ENCODE results near the gene PARVB. TPM values are rescaled to one million over a fixed set of nuclear protein-coding genes. Genes with fewer than 3 reads are reported as not detected.

PARVB gene
- total RNA-seq, 2 donors from 2014 or later: 21.6 to 73.7 TPM

DNA sequence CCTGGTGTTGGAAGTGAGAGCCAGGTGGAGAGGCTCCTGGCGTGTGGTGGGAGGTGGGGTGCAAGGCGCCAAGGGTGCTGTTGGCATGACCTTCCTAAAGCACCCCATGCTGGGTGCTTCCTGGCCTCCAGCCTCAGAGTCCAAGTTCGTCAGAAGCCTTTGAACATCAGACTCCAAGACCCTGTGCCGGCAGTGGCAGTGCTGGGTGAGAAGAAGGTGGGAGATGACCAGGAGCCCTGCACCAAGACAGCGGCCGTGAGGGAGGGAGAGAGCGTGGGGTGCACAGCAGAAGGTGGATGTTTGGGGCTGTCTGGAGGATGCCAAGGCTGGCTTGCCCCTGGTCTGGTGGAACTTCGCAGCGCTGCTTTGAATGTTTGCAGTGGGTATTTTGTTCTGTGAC is 29.7 kb upstream of the PARVB start:
- DNase-seq (ENCODE audit: low spot score in 2 of 2): no peak
- Mint-ChIP-seq H3K36me3 (peaks cover 33% of the 10 kb centered on the region in 2 donors), H3K9me3 (no peaks in the 10 kb centered on the region), H3K27ac (peak overlapping the region; percentile 2 to 34)
- ATAC-seq: no peak

DNA sequence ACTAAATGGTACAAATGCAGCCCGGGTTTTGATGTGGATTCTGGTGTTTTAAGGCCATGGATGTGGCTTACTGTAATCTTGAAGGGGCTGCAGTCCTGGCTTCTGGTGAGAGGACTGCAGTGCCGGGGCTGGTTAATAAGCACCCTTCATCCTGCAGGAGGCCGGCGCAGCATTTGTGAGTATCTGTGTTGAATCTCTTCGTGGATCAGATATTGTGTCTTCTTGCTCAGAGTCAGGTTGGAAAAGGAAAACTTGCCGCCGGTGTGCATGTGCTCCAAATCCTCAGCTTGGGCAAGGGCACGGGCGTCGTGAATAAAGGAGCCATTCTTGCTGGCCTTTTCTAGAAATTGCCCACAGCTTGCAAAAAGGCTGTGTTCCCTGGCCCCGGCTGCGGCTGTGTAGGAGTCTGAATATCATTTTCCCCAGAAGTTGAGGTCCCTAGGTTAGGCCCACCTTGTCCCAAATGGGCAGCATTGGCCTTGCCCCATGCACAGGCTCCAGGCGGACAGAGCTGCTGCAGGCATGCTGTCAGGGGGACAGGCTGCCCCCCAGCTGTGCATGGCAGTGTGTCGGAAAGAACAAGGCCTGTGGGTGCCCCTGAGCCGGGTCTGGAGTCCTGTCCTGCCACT is 28.9 kb upstream of the PARVB start:
- Mint-ChIP-seq H3K9me3 (no peaks in the 10 kb centered on the region), H3K27ac (peak overlapping the region; percentile 67 to 95), H3K36me3 (peaks cover 33 to 34% of the 10 kb centered on the region in 2 donors)
- ATAC-seq (no peak), DNase-seq (ENCODE audit: low spot score in 2 of 2) (no peak)

DNA sequence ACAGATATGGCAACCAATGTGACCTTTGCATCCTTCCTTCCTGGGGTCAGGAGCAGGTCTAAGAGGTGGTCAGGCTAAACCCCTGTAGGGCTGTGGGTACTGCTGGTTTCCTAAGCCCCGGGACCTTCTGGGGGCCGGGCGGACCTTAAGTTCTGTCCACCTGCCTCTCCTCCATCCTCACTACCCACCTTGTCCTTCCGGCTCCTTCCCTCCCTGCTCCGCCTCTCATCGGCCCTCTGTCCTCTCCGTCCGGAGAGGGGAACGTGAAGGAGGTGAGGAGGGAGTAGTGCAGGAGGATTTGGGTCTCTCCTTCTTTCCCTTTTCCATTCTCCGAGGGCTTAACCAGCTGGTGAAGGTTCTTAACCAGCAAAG is 28.3 kb upstream of the PARVB start:
- Mint-ChIP-seq H3K9me3 (no peaks in the 10 kb centered on the region), H3K27ac (peak overlapping the region; percentile 95 to 97), H3K36me3 (peaks cover 33 to 34% of the 10 kb centered on the region in 2 donors)
- DNase-seq (ENCODE audit: low spot score in 2 of 2): no peak
- peak; percentile 54 to 74 for ATAC-seq

- Mint-ChIP-seq H3K9me3 (no peaks in the 10 kb centered on the region), H3K27ac (peak overlapping the region; percentile 95 to 97), H3K36me3 (peaks cover 33 to 34% of the 10 kb centered on the region in 2 donors)
- ATAC-seq (peak; percentile 80 to 88), DNase-seq (ENCODE audit: low spot score in 2 of 2) (peak; percentile 64 to 76)
Measured at GRCh38 chr22:43996170-43996980, 27.7 kb upstream of the PARVB start.

DNA sequence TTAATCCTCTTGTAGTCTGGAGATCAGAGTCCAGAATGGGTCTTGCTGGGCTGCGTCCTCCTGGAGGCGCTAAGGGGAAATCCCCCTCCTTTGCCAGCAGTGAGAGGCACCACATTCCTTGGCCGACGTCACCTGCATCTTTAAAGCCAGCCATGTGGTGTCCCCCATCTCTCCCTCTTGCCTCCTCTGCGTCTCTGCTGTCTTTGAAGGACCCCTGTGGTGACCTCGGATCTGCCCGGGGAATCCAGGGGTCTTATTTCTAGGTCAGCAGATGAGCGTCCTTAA is 27.2 kb upstream of the PARVB start:
- Mint-ChIP-seq H3K36me3 (peaks cover 33 to 34% of the 10 kb centered on the region in 2 donors), H3K9me3 (no peaks in the 10 kb centered on the region), H3K27ac (peak overlapping the region; percentile 60 to 95)
- ATAC-seq (no peak), DNase-seq (ENCODE audit: low spot score in 2 of 2) (no peak)

- Mint-ChIP-seq H3K9me3 (no peaks in the 10 kb centered on the region), H3K27ac (peak overlapping the region in 1 of 2 donors; percentile 60), H3K36me3 (peaks cover 26 to 31% of the 10 kb centered on the region in 2 donors)
- no peak for DNase-seq (ENCODE audit: low spot score in 2 of 2)
- ATAC-seq: no peak
Measured at GRCh38 chr22:43998679-43999264, 25.3 kb upstream of the PARVB start.

DNA sequence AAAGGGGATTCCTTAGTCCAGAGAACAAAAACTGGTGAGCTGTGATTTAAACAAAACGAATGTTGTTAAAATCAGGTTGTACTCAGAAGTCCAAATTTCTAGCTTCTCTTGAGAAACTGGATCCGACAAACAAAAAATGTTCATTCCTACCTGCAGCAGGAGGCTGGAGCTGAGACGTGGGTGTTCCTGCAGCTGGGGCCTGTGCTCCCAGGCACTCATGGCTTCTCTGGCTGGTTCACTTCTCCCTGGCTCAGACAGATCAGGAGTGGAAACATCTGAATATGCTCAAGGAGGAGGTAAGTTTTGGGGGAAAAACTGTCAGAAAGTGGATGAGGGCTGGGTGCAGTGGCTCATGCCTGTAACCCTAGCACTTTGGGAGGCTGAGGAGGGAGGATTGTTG is 24.7 kb upstream of the PARVB start:
- no peaks in the 10 kb centered on the region for H3K9me3 Mint-ChIP-seq
- DNase-seq (ENCODE audit: low spot score in 2 of 2) (no peak), ATAC-seq (no peak)
- peaks cover 25 to 31% of the 10 kb centered on the region in 2 donors for H3K36me3 Mint-ChIP-seq
- no peak overlapping the region for H3K27ac Mint-ChIP-seq

DNA sequence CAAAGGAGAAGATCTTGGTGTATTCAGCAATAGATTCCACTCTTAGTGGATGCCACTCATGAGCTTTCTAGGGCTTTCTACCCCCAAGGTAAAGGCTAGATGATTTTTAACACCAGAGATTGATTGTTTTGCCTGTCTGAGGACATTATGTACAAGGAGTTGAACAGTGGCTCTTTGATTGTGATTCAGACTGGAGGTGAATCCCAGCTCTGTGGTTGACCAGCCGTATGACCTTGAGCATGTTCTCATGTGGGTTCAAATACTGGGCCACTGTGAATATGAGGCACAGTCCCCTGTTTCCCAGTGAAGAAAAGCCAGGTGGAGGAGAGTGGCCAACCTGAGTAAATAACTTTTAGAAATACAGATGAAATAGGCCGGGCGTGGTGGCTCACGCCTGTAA is 24.0 kb upstream of the PARVB start:
- ATAC-seq: no peak
- DNase-seq (ENCODE audit: low spot score in 2 of 2): no peak
- H3K9me3 Mint-ChIP-seq: no peaks in the 10 kb centered on the region
- no peak overlapping the region for H3K27ac Mint-ChIP-seq
- peaks cover 20 to 26% of the 10 kb centered on the region in 2 donors for H3K36me3 Mint-ChIP-seq

GRCh38 chr22:44001521-44001920 is 22.6 kb upstream of the PARVB start:
- H3K36me3 Mint-ChIP-seq: peaks cover 14 to 18% of the 10 kb centered on the region in 2 donors
- DNase-seq (ENCODE audit: low spot score in 2 of 2) (no peak), ATAC-seq (no peak)
- no peak overlapping the region for H3K27ac Mint-ChIP-seq
- H3K9me3 Mint-ChIP-seq: no peaks in the 10 kb centered on the region

- Mint-ChIP-seq H3K9me3 (no peaks in the 10 kb centered on the region), H3K36me3 (peaks cover 9 to 15% of the 10 kb centered on the region in 2 donors), H3K27ac (no peak overlapping the region)
- ATAC-seq (no peak), DNase-seq (ENCODE audit: low spot score in 2 of 2) (no peak)
Measured at GRCh38 chr22:44002324-44002723, 21.8 kb upstream of the PARVB start.

DNA sequence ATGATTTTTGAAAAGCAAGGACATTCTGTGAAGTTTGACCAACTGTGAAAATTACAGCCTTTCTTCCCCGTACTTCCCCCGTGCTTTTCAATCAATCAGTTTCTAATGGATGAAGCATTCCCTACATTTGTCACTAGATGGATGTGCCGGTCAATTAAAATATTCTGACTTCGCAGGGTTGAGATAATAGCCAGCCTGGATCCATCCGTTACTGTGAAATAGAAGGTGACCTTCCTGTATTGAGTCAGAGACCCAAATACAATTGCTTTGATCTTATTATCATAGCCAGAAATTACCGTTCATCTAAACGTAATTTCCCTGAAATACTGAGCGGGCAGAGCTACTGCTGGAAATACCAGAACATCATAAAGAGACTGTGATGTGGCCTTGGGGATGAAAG is 21.1 kb upstream of the PARVB start:
- Mint-ChIP-seq H3K9me3 (no peaks in the 10 kb centered on the region), H3K36me3 (peaks cover 7 to 15% of the 10 kb centered on the region in 2 donors), H3K27ac (no peak overlapping the region)
- DNase-seq (ENCODE audit: low spot score in 2 of 2) (no peak), ATAC-seq (no peak)

GRCh38 chr22:44003405-44004103 is 20.5 kb upstream of the PARVB start:
- H3K36me3 Mint-ChIP-seq: peaks cover 7 to 9% of the 10 kb centered on the region in 2 donors
- H3K27ac Mint-ChIP-seq: no peak overlapping the region
- DNase-seq (ENCODE audit: low spot score in 2 of 2) (no peak), ATAC-seq (no peak)
- no peaks in the 10 kb centered on the region for H3K9me3 Mint-ChIP-seq

- no peaks in the 10 kb centered on the region for H3K9me3 Mint-ChIP-seq
- peaks cover 2 to 4% of the 10 kb centered on the region in 2 donors for H3K36me3 Mint-ChIP-seq
- no peak overlapping the region for H3K27ac Mint-ChIP-seq
- ATAC-seq (no peak), DNase-seq (ENCODE audit: low spot score in 2 of 2) (no peak)
Measured at GRCh38 chr22:44004104-44004460, 20.0 kb upstream of the PARVB start.

DNA sequence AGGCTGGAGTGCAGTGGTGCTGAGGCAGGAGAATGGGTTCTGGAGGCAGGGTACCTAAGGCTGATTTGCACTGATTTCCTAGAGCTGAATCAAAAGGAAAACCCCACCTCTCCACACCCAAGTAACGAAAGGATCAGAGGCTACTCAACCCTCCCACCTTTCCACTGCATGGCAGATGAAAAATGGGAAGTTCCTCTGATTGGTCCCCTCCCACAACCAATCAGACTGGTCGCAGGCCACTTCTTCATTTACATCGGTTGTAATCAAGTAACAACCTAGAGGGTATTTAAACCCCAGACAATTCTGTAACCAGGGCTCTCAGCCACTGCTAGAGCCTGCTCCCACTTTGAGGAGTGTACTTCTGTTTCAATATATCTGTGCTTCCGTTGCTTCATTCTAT is 18.6 kb upstream of the PARVB start:
- Mint-ChIP-seq H3K9me3 (no peaks in the 10 kb centered on the region), H3K36me3 (no peaks in the 10 kb centered on the region), H3K27ac (no peak overlapping the region)
- ATAC-seq (no peak), DNase-seq (ENCODE audit: low spot score in 2 of 2) (no peak)

GRCh38 chr22:44012162-44012561 is 11.9 kb upstream of the PARVB start:
- ATAC-seq (no peak), DNase-seq (ENCODE audit: low spot score in 2 of 2) (no peak)
- H3K27ac Mint-ChIP-seq: no peak overlapping the region
- H3K9me3 Mint-ChIP-seq: no peaks in the 10 kb centered on the region
- no peaks in the 10 kb centered on the region for H3K36me3 Mint-ChIP-seq

- no peaks in the 10 kb centered on the region for H3K36me3 Mint-ChIP-seq
- no peaks in the 10 kb centered on the region for H3K9me3 Mint-ChIP-seq
- ATAC-seq (no peak), DNase-seq (ENCODE audit: low spot score in 2 of 2) (no peak)
- no peak overlapping the region for H3K27ac Mint-ChIP-seq
Measured at GRCh38 chr22:44012591-44012990, 11.5 kb upstream of the PARVB start.

- no peaks in the 10 kb centered on the region for H3K9me3 Mint-ChIP-seq
- H3K27ac Mint-ChIP-seq: no peak overlapping the region
- no peaks in the 10 kb centered on the region for H3K36me3 Mint-ChIP-seq
Measured at GRCh38 chr22:44014241-44014640, 9.9 kb upstream of the PARVB start.

More at GRCh38 chr22:44014241-44014640, 9.9 kb upstream of the PARVB start:
- ATAC-seq (no peak), DNase-seq (ENCODE audit: low spot score in 2 of 2) (no peak)

Data from activated naive CD4-positive, alpha-beta T cell treated with anti-CD3 and anti-CD28 coated beads, Interleukin-2, amount 50 U/mL, for 72 hours (primary cell).